Measurements from ENCODE around the gene VSTM4. TPM values are rescaled to one million over a fixed set of nuclear protein-coding genes. Genes with fewer than 3 reads are reported as not detected.

VSTM4 gene
- total RNA-seq, 1 donor from 2014 or later = 12.2 TPM

DNA sequence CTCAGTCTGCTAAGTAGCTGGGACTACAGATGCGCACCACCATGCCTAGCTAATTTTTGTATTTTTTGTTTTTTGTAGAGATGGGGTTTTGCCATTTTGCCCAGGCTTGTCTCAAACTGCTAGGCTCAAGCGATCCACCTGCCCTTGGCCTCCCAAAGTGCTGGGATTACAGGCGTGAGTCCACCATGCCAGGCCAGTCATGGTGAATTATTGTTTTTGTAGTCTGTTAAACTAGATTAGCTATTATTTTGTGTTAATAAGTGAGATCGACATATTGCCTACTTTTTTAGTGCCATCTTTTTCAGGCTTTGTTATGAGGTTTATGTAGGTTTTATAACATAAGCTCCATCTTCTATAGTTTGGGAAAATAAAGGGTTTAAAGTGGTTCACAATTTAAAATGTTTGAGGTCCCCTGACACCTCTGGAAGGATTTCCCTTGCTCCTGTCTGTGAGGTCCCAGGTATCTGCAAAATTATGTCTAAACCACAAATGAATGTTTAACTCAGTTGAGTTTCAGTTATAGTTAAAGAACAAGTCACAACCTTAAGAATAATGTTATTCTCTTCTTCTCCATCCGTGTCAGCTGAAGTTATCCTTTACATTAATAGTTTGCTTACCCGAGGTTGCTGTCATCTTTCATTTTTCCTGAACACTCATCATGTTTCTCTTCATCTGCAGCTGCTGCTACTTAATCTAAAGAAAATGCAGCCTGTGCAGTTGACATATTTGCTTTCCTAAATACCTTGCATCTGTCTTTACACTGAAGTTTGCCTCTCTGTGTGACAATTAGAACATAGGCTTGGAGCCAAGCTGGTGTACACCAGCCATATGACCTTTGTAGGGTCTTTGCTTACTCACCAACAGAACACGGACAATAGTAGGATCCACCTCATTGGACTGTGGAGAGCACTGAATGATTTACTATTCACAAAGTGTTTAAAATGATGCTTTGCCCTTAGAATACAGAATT, 8.9 kb upstream of the VSTM4 start:
- no peak for DNase-seq
- no peak for ATAC-seq
- intact Hi-C loops (cut with micrococcal nuclease) = no loop called here

DNA sequence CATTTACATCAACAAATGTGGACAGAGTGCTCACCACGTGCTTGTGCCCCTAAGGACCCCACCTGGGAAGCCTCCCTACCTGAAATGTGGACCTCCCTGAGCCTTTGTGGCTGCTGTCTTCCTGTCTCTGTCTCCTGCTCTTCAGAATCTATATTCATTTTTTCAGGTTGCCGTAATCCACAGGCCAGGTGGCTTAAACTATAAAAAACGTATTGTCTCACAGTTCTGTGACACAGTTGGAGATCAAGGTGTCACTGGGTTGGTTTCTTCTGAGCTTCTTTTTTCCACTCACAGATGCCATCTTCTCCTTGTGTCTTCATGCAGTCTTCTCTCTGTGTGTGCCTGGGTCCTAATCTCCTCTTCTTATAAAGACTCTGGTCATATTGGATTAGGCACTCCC, 5.6 kb upstream of the VSTM4 start:
- intact Hi-C loops (cut with micrococcal nuclease) = no loop called here
- DNase-seq (no peak), ATAC-seq (no peak)

- intact Hi-C loops (cut with micrococcal nuclease) = no loop called here
- ATAC-seq = no peak
- no peak for DNase-seq
Observed at GRCh38 chr10:49119746-49120145, 4.4 kb upstream of the VSTM4 start.

DNA sequence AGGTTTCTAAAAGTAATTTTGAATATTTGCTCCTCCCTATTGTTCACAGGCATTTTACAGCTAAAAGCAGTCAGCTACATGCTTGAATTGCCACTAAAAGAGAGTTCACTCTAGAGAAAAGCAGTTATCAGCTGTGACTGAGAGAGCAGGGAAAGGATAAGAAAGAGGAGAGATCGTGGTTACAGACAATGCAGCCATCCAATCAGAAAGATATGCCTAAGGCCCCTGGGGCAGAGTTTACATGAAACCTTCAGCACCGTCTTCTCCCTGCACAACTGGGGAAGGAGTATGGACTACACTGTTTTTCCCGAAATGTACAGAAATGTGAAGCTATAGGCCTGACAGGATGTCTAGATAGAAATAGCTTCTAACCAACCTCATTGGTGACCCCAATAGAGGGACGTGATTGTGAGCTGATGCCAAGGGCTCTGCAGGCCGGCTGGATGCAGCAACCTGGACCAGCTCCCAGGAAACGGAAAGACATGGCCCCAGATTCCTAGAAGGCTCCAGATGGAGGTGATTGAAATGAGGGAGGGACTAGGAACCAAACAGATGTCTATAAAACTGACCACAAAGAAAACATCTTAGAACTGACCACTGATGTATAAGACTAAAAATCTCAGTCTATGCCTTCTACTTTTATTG, 3.2 kb upstream of the VSTM4 start:
- no peak for DNase-seq
- ATAC-seq = no peak
- intact Hi-C loops (cut with micrococcal nuclease) = no loop called here

DNA sequence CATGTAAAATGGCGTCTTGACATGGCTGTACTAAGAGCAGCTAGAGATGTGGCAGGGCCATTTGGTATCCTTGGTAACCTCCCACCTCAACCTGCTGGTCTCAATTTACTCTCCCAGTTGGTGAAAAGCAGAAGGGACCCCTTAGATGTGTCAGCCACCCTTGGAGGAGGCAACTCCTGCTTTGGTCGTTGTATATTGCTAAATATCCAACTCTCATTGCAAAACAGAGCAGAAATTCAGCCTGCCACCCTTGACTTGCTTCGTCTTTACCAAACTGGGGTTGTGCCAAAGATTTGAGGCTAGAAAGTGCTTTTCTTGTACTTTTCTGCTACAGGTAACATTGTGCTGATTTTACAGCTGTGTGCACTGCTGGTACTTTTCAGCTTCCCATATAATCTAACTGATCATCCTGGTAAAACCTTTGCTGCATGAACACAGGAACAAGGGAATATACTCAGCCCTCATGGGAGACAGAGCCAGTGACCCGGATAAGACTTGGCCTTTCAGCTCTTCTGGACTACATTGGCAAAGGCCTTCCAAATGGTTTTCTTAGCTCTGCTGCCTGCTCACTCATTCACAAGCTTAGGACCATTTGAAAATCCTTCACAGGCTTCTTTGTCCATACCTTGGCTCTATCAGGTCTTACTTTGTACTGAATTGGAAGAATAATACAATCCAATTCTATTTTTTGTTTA, 2.2 kb upstream of the VSTM4 start:
- DNase-seq (no peak), ATAC-seq (no peak)
- intact Hi-C loops (cut with micrococcal nuclease) = no loop called here

DNA sequence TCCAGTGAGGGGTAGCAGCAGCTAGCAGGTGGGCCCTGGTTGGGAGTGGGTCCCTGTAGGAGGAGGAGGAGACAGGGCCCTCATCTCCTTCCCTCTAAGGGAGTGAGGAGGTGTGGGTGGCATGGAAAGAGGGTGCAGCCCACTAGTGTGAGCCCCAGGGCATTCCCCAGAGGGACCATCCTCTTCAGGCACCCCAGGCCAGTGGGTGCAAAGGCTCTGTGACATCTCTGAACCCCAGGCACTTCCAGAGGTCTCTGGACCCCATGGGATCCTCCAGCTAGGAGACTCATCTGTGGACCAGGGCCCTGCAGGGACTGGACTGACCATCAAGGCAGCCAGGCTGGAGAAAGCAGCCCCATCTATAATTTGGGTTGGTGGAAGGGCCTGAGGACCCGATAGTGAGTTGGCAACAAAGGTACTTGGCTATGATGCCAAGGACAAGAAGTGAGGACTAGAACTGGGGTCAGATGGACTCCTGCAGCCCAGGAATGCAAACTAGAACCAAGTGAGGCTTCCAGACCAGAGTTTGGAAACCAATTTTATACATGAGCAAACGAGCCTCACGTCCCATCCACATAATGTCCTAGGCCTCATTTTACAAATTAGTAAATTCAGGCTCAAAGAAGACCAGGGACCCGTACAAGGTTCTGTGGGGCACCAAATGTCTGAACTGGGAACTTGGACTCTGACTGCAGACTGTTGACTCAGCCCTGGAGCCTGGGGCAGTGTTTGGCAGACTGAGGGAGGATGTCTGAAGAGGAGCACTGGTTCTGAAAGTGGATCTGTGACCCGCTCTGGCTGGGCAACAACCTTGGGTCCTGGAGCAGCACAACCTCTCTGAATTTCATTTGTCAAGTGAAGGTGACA, 1.4 kb upstream of the VSTM4 start:
- DNase-seq (no peak), ATAC-seq (no peak)
- intact Hi-C loops (cut with micrococcal nuclease) = no loop called here

- ATAC-seq (no peak), DNase-seq (no peak)
- intact Hi-C loops (cut with micrococcal nuclease) = no loop called here
Observed at GRCh38 chr10:49115796-49116508, 630 bp upstream of the VSTM4 start.

DNA sequence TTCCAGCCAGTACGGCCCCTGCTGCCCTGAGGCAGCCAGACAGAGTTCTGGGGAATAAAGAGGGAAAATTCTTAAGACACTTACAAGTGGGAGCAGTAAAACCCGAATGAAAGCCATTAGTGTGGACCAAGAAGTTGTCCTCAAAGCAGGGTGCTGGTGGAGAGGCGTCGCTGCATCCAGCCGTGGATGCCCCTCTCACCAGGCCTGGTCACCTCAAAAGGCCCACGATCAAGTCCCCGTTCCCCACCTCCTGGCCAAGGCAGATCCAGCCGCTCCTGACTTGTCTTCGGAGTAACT, 656 bp downstream of the VSTM4 start:
- peak; percentile 10 for ATAC-seq
- DNase-seq = no peak
- intact Hi-C loops (cut with micrococcal nuclease) = no loop called here

DNA sequence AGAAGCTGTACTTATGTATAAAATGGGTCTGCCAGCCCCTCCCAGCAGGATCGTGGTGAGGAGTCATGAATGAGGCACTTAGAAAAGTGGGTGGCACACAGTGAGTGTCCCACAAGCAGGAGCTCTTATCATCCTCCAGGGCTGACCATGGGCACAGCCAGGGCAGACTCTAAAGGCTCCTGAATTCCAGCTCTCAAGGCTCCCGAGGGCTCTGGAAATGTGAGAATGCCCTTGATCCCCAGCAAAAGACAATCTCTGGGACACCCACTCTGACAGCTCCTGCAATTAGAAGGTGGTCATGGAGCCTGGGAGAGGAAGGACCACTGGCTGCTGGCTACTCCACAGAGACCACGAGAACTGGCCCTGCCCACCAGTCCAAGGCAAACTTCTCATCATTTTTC, 1.6 kb downstream of the VSTM4 start:
- DNase-seq (no peak), ATAC-seq (peak; percentile 26)
- intact Hi-C loops (cut with micrococcal nuclease) = no loop called here

DNA sequence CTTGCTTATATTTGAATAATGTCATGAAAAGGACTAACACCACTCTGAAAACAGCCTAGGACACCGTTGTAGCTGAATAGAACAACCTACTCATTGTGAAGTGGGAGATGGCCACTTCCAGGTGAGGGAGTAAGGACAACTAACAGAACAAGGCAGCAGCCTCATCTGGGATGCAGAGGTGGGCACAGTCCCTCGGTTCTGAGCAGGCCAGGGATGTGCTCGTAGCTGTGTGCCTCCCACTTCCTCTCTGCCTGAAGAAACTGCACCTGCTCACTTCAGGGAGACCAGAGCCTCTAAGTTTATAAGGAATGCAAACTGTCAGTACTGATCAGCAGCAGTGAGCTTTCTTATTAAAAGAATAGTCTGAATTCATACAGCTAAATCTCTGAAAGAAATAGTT, 2.5 kb downstream of the VSTM4 start:
- intact Hi-C loops (cut with micrococcal nuclease) = no loop called here
- ATAC-seq = no peak

DNA sequence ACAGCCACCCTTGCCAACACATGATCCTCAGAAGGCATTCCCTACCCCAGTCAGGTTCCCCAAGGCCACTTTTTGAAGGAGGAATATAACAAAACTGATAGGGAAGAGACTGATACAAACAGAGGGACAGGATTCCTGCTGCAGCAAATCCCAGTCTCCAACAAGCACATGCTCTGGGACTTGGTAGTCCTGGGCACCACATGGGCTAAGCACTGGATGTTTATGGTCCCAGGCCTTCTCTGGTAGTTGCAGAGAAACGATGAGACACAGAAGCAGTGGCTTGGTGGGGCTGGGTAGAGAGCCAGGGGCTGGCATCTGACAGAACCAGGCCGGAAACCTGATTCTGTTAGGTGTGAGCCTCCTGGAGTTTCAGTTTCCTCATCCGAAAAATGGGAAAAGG, 3.2 kb downstream of the VSTM4 start:
- intact Hi-C loops (cut with micrococcal nuclease) = no loop called here
- no peak for DNase-seq
- ATAC-seq = no peak

More for the DNA sequence above, 2.5 kb downstream of the VSTM4 start:
- no peak for DNase-seq

GRCh38 chr10:49111320-49111698, 4.0 kb downstream of the VSTM4 start:
- ATAC-seq = no peak
- no peak for DNase-seq
- intact Hi-C loops (cut with micrococcal nuclease) = no loop called here

DNA sequence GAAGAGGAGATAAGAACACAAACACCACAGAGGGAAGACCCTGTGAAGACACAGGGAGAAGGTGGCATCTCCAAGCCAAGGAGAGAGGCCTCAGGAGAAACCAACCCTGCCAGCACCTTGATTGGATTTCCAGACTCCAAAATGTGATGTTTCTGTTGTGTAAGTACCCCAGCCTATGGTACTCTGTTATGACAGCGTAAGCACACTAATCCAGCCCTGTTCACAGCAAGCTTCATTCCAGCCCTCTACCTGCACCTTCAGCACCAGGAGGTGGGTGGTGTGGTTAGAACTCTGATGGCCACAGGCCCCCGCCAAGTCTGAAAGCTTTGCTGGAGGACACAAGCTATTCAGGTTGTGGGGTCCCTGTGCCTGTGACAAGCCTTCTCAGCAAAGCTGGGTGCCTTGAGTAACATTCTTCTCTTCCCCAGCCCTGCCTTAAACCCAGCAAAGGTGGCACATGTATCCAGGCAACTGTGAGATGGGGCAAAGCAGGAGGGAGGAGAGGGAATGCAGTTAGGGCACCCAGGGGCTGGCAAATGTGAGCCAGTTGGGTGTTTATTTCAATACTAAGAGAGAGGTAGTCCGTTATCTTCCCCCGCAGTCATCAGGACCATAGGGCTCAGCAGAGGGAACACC, 4.5 kb downstream of the VSTM4 start:
- intact Hi-C loops (cut with micrococcal nuclease) = no loop called here
- DNase-seq (no peak), ATAC-seq (no peak)

DNA sequence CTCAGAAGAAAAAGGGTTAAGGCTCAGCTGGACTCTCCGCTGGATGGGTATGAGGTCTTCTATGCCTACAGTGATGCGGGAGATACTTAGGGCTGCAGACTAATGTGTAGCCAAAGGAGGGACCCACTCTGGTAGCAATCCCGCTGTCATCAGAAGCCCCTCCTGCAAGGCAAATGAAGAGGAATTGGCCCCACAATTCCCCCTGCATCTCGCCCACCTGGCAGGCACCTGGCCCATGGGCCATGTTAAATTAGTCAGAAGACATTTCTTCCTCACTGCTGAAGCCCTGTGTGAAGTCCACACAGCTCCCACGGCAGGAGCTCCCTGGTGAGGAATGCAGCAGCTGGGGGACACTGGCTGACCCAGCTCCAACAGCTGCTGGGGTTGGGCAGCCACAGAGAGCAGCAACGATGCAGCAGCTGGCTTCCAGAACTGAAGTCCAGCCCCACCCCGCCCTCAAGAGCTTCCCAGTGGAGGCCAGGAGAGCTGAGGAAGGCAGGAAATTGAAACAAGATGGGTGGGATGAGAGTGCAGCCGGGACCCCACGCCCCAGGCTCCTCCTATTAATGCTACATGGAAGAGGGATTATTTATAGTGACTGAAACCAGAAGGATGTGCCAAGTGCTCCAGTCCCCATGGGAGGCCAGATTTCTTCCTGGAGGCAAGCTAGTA, 5.5 kb downstream of the VSTM4 start:
- intact Hi-C loops (cut with micrococcal nuclease) = no loop called here

GRCh38 chr10:49108656-49109055, 6.7 kb downstream of the VSTM4 start:
- DNase-seq (no peak), ATAC-seq (no peak)
- intact Hi-C loops (cut with micrococcal nuclease) = no loop called here

More for the DNA sequence above, 5.5 kb downstream of the VSTM4 start:
- ATAC-seq (peak; percentile 82), DNase-seq (peak; percentile 86)

GRCh38 chr10:49107887-49108267, 7.4 kb downstream of the VSTM4 start:
- intact Hi-C loops (cut with micrococcal nuclease) = no loop called here
- DNase-seq = no peak
- no peak for ATAC-seq

DNA sequence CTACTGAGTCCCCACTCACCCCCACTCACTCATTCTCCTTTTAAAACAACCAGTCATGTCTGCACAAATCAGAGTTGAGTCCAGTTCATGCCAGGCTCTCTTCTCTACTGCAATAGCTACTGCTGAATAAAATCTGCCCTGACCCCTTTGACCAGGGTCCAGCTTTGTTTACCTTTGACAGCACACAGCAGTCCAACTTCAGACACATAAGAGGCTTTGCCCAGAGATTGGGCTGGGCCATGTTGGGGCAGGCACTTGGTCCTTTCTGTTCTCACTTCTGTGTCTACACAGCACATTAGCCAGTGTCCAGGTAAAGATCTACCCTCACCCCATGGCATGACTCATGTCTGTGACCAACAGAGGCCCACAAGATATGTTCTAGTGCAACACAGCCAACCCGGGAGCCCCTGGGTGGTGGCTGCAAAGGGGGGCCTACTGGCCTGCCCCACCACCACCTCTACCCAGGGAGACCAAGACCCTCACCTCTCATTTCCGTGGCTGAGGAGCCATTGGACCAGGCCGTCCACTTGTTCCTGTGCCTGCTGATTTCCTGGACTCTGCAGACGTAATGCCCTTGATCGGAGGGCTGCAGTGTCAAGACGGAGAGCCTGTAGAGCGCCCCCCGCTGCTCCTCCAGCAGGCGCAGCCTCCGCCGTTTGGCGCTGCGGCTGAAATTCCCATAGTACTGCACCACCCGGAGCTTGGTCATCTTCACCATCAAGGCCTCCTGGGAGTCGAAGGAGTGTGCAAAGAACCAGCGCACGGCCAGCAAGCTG, 8.0 kb downstream of the VSTM4 start:
- intact Hi-C loops (cut with micrococcal nuclease) = no loop called here
- DNase-seq = no peak
- ATAC-seq = no peak
